ENCODE measurements around the gene SCARF1.

Gene SCARF1

GRCh38 chr17:1607971-1608320 lies 37.6 kb downstream of the SCARF1 start:
- peaks cover 11% of the 10 kb centered on the region for H3K27me3 Mint-ChIP-seq (ENCODE audit: low read depth)

GRCh38 chr17:1606352-1606985 lies 39.1 kb downstream of the SCARF1 start:
- TF ChIP-seq CTCF (IDR thresholded peaks at IDR 0.05; ENCODE audit: unreplicated experiment in 3 of 3), result no peak
- Mint-ChIP-seq H3K4me3 (no peak overlapping the region), H3K27me3 (ENCODE audit: low read depth) (peaks cover 11% of the 10 kb centered on the region), H3K4me1 (no peaks in the 10 kb centered on the region), H3K27ac (no peak overlapping the region), H3K36me3 (ENCODE audit: low read depth) (peaks cover 4% of the 10 kb centered on the region), H3K9me3 (no peaks in the 10 kb centered on the region)

More at GRCh38 chr17:1607971-1608320, 37.6 kb downstream of the SCARF1 start:
- no peaks in the 10 kb centered on the region for H3K4me1 Mint-ChIP-seq
- no peak for TF ChIP-seq CTCF (IDR thresholded peaks at IDR 0.05; ENCODE audit: unreplicated experiment in 3 of 3)
- H3K4me3 Mint-ChIP-seq, result no peak overlapping the region
- no peak overlapping the region for H3K27ac Mint-ChIP-seq
- H3K36me3 Mint-ChIP-seq (ENCODE audit: low read depth), result no peaks in the 10 kb centered on the region
- H3K9me3 Mint-ChIP-seq, result no peaks in the 10 kb centered on the region

- no peaks in the 10 kb centered on the region for H3K9me3 Mint-ChIP-seq
Observed at GRCh38 chr17:1605681-1606351, 39.7 kb downstream of the SCARF1 start.

GRCh38 chr17:1604831-1605528 lies 40.6 kb downstream of the SCARF1 start:
- Mint-ChIP-seq H3K27ac (peak overlapping the region in 1 of 3 experiments; percentile 65), H3K36me3 (ENCODE audit: low read depth) (peaks cover 4% of the 10 kb centered on the region), H3K4me3 (peak overlapping the region in 2 of 3 experiments; percentile 19 to 50), H3K9me3 (no peaks in the 10 kb centered on the region), H3K27me3 (ENCODE audit: low read depth) (peaks cover 11% of the 10 kb centered on the region), H3K4me1 (no peaks in the 10 kb centered on the region)
- no peak for TF ChIP-seq CTCF (IDR thresholded peaks at IDR 0.05; ENCODE audit: unreplicated experiment in 3 of 3)

More at GRCh38 chr17:1605681-1606351, 39.7 kb downstream of the SCARF1 start:
- Mint-ChIP-seq H3K36me3 (ENCODE audit: low read depth) (peaks cover 4% of the 10 kb centered on the region), H3K4me3 (no peak overlapping the region), H3K27ac (peak overlapping the region in 1 of 3 experiments; percentile 77), H3K27me3 (ENCODE audit: low read depth) (peaks cover 11% of the 10 kb centered on the region), H3K4me1 (no peaks in the 10 kb centered on the region)
- TF ChIP-seq CTCF (IDR thresholded peaks at IDR 0.05; ENCODE audit: unreplicated experiment in 3 of 3), result no peak

GRCh38 chr17:1601571-1601970 lies 44.0 kb downstream of the SCARF1 start:
- no peak for TF ChIP-seq CTCF (IDR thresholded peaks at IDR 0.05; ENCODE audit: unreplicated experiment in 3 of 3)
- Mint-ChIP-seq H3K4me3 (no peak overlapping the region), H3K27ac (no peak overlapping the region), H3K4me1 (no peaks in the 10 kb centered on the region), H3K9me3 (no peaks in the 10 kb centered on the region), H3K36me3 (ENCODE audit: low read depth) (peaks cover 4% of the 10 kb centered on the region), H3K27me3 (ENCODE audit: low read depth) (peaks cover 3% of the 10 kb centered on the region)
